Aorta (tissue), 5 donors: ENCODE measurements around the gene TMEM220. TPM values are rescaled to one million over a fixed set of nuclear protein-coding genes. Genes with fewer than 3 reads are reported as not detected.
A peak's percentile ranks its signal among the peaks of the same experiment; 100 is the strongest.
"Not testable (repeated sequence)": the region's sequence is repeated elsewhere in the genome, so short reads cannot be mapped to it uniquely, and the experiment has no call there.

Experiments used
- ATAC-seq: fragments of 200-7000 bp; cut with Tn5 transposase; one replicate; pipeline ENCODE4 v1.9.1; 2022; ENCODE audit warnings: moderate library complexity; ENCODE audit not compliant: low FRiP score
- DNase-seq, 2 donors: peaks; one replicate each; pipeline ENCODE4 v3.0.0-alpha.2; 2020
- H3K27ac ChIP-seq, 2 donors: one replicate each; pipeline ENCODE4 v1.5.1; 2013; ENCODE audit warnings: low read length in 2 of 2, mild to moderate bottlenecking in 2 of 2, moderate library complexity in 2 of 2, control low read depth in 1 of 2, inconsistent platforms in 1 of 2, low read depth in 1 of 2
- H3K27me3 ChIP-seq, 2 donors: one replicate each; pipeline ENCODE4 v1.6.1; 2013; ENCODE audit warnings: control low read depth in 1 of 2, low read length in 1 of 2, mild to moderate bottlenecking in 1 of 2, moderate library complexity in 1 of 2; ENCODE audit not compliant: insufficient read depth in 2 of 2, control insufficient read depth in 1 of 2
- H3K36me3 ChIP-seq, 2 donors: one replicate each; pipeline ENCODE4 v1.6.1; 2013; ENCODE audit warnings: control low read depth in 1 of 2, low read length in 1 of 2, mild to moderate bottlenecking in 1 of 2; ENCODE audit not compliant: insufficient read depth in 2 of 2, control insufficient read depth in 1 of 2
- H3K4me1 ChIP-seq, 2 donors: one replicate each; pipeline ENCODE4 v1.6.1; 2013; ENCODE audit warnings: low read length in 2 of 2, control low read depth in 1 of 2, mild to moderate bottlenecking in 1 of 2, moderate library complexity in 1 of 2; ENCODE audit not compliant: insufficient read depth in 2 of 2, control insufficient read depth in 1 of 2
- H3K4me3 ChIP-seq, 2 donors: one replicate each; pipeline ENCODE4 v1.5.1; 2013; ENCODE audit warnings: low read length in 2 of 2, control low read depth in 1 of 2, mild to moderate bottlenecking in 1 of 2
- H3K9me3 ChIP-seq: one replicate; pipeline ENCODE4 v1.6.1; 2013; ENCODE audit warnings: mild to moderate bottlenecking, low read length; ENCODE audit not compliant: control insufficient read depth
- WGBS, 2 donors: extraction: QIAGEN DNeasy Blood & Tissue Kit; methylation state at CpG; one replicate each; pipeline ENCODE4 v1.1.7; 2013; 5-methylcytosine and 5-hydroxymethylcytosine counted together
- intact Hi-C, 2 donors: fragments of 100-400 bp; cut with DNase I; formaldehyde crosslinking; loops; one replicate each; pipeline versions ENCODE4 v1.14.2 to v1.15.0; 2022
- polyA plus RNA-seq, 2 donors: library from polyadenylated mRNA; stranded (reverse); fragments of 200-250 nt; gene quantifications; one replicate each; pipeline ENCODE4 v1.2.3, GENCODE V29; 2013
- total RNA-seq, 2 donors: library from RNA; stranded (reverse); fragmentation: NEBNext Ultra II Directional; extraction: Animal tissue kit (Norgen Biotek cat#: 25700); gene quantifications; one replicate each; pipeline ENCODE4 v1.2.1, GENCODE V29; 2021
- donor health status: healthy with polysubstance abuse.
- donor health status: Bipolar disorder and iron deficiency.
- donor health status: DM: no; HTN: no; CAD: no.
- donor health status: DM: no; HTN: no; CAD: no.
- donor health status: DM: yes; HTN: yes; CAD: no.

TMEM220 gene
- total and polyA plus RNA-seq, 4 donors = 8.1 to 17.4 (median 13.0) TPM

- Histone ChIP-seq H3K4me3 (no peak overlapping the region), H3K4me1 (peaks cover 0 to 4% of the 10 kb centered on the region in 2 donors), H3K27me3 (no peaks in the 10 kb centered on the region), H3K9me3 (no peaks in the 10 kb centered on the region), H3K27ac (no peak overlapping the region), H3K36me3 (no peaks in the 10 kb centered on the region)
- WGBS, 2 donors = 90 to 93% methylated on average over 1 of the region's 1 CpG
- DNase-seq = no peak
- ATAC-seq = no peak
- intact Hi-C loops = loop anchor here in 1 of 2 donors (5.0 kb wide), 1 partner anchor 53 kb away; no protein-coding TSS in a partner anchor
Observed at GRCh38 chr17:10699856-10700255, 30.0 kb downstream of the TMEM220 start.

DNA sequence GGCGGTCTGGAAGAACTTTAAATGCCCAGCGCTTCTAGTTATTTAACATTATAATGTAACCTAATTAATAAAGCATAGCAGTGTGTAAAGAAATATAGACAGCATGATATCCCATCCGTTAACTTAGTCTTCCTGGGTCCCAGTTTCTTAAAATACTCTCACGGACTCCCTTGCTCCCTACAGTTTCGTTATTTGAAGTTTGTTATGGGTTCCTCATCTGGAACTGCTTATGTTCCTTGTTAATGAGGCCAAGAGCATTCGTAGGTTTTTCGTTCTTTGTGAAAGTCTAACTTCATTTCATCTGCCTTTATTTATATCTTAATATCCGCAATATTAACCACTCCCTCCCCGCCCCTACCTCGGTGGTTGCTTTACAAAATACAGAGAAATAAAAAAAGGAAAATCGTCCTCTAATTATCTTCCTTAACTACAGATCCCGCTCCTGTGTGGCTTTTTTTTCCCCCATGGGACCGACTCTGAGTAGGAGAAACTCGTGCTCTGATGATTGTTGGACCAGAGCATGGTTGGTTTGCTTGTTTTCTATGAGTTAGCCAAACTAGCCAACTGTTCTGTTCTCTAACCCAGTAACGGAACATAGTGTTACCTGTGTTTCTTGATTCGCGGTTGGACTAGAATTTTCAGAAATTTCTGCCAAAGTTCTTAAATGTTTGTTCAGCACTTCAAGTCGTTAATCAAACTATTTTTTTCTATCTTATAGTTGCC is 31.6 kb downstream of the TMEM220 start:
- Histone ChIP-seq H3K27ac (peak overlapping the region in 1 of 2 donors; percentile 30), H3K4me1 (peaks cover 0 to 4% of the 10 kb centered on the region in 2 donors), H3K36me3 (no peaks in the 10 kb centered on the region), H3K4me3 (peak overlapping the region; percentile 65 to 76), H3K9me3 (no peaks in the 10 kb centered on the region), H3K27me3 (no peaks in the 10 kb centered on the region)
- ATAC-seq (no peak), DNase-seq (no peak)
- intact Hi-C loops = loop anchor here in 1 of 2 donors (5.0 kb wide), 1 partner anchor 51 kb away; no protein-coding TSS in a partner anchor
- 4 to 6% methylated on average over 18 of the region's 18 CpGs for WGBS, 2 donors

GRCh38 chr17:10697092-10698081 is 32.4 kb downstream of the TMEM220 start, which contains the start of the genes ADPRM and SCO1:
ADPRM (plus strand) TSS chr17:10697594; CDS start chr17:10704927, 7,333 bp downstream.
SCO1 (minus strand) TSS chr17:10697533; CDS start chr17:10697507, 26 bp downstream.
- Histone ChIP-seq H3K9me3 (no peaks in the 10 kb centered on the region), H3K27ac (peak within 1 kb of the TSS; percentile 30 to 78), H3K27me3 (no peaks in the 10 kb centered on the region), H3K4me3 (peak within 1 kb of the TSS; percentile 65 to 88), H3K36me3 (no peaks in the 10 kb centered on the region), H3K4me1 (peaks cover 0 to 4% of the 10 kb centered on the region in 2 donors)
- DNase-seq = peak; percentile 97
- peak; percentile 98 for ATAC-seq
- WGBS, 2 donors = 0% methylated on average over 79 to 84 of the region's 84 CpGs
- intact Hi-C loops = loop anchor here in 1 of 2 donors (5.0 kb wide), 1 partner anchor 50 kb away; no protein-coding TSS in a partner anchor

DNA sequence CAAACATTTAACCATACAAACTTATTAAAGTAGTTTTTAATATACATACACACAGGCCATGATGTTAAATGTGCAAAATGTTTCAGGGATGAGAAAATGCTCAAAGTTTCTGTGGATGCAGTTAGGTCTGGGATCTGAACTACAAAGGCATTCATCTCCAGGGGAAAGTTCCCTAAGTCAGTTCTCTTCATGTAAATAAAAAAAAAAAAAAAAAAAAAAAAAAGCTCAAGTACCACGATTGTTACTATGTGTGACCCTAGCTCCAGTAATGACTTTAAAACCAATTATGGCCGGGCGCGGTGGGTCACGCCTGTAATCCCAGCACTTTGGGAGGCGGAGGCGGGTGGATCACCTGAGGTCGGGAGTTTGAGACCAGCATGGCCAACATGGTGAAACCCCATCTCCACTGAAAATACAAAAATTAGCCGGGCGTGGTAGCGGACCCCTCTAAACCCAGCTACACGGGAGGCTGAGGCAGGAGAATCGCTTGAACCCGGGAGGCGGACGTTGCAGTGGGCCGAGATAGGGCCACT is 33.9 kb downstream of the TMEM220 start:
- H3K4me3 ChIP-seq, H3K9me3 ChIP-seq, H3K27me3 ChIP-seq, H3K27ac ChIP-seq, ATAC-seq, DNase-seq, H3K4me1 ChIP-seq, H3K36me3 ChIP-seq: not testable (repeated sequence)
- 90 to 91% methylated on average over 17 of the region's 17 CpGs for WGBS, 2 donors
- intact Hi-C loops = loop anchor here in 1 of 2 donors (5.0 kb wide), 1 partner anchor 49 kb away; no protein-coding TSS in a partner anchor

- intact Hi-C loops = loop anchor here in 1 of 2 donors (10.0 kb wide), 1 partner anchor 47 kb away; the partner anchor contains the start of gene TMEM220
Observed at GRCh38 chr17:10687499-10687898, 42.3 kb downstream of the TMEM220 start.

DNA sequence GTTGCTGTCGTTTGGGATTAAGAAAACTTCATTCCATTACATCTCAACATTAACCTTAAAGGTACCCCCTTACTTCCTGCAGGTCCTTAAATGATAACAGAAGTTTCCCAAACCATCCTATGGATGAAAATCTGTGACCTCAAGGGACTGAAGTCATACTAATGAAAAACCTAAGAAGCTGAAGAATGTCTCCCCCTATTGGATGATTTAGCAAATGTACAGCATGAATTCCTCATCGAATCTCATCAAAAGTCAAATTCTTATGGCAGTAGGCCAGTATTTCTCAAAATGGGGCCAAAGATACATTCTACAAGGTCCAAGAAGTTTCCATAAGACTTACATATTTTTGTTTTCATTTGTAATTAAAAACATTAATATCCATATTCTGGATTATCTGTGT is 46.0 kb downstream of the TMEM220 start:
- ATAC-seq (no peak), DNase-seq (no peak)
- 20 to 22% methylated on average over 2 of the region's 2 CpGs for WGBS, 2 donors
- no peaks in the 10 kb centered on the region for H3K9me3 ChIP-seq
- H3K4me1 ChIP-seq = peaks cover 0 to 1% of the 10 kb centered on the region in 2 donors
- H3K4me3 ChIP-seq = no peak overlapping the region
- peak overlapping the region; percentile 43 to 90 for H3K27ac ChIP-seq
- H3K36me3 ChIP-seq = peaks cover 3% of the 10 kb centered on the region in 2 donors
- intact Hi-C loops = loop anchor here (5.0 to 10.0 kb wide), 2 partner anchors 37 to 51 kb away; partner anchors contain the start of gene TMEM220 (in 1 of the 2)
- no peaks in the 10 kb centered on the region for H3K27me3 ChIP-seq

More at GRCh38 chr17:10687499-10687898, 42.3 kb downstream of the TMEM220 start:
- 85 to 90% methylated on average over 2 of the region's 2 CpGs for WGBS, 2 donors
- peaks cover 2 to 3% of the 10 kb centered on the region in 2 donors for H3K36me3 ChIP-seq
- DNase-seq (no peak), ATAC-seq (no peak)
- no peak overlapping the region for H3K4me3 ChIP-seq
- no peaks in the 10 kb centered on the region for H3K27me3 ChIP-seq
- H3K9me3 ChIP-seq = no peaks in the 10 kb centered on the region
- no peaks in the 10 kb centered on the region for H3K4me1 ChIP-seq
- H3K27ac ChIP-seq = no peak overlapping the region

DNA sequence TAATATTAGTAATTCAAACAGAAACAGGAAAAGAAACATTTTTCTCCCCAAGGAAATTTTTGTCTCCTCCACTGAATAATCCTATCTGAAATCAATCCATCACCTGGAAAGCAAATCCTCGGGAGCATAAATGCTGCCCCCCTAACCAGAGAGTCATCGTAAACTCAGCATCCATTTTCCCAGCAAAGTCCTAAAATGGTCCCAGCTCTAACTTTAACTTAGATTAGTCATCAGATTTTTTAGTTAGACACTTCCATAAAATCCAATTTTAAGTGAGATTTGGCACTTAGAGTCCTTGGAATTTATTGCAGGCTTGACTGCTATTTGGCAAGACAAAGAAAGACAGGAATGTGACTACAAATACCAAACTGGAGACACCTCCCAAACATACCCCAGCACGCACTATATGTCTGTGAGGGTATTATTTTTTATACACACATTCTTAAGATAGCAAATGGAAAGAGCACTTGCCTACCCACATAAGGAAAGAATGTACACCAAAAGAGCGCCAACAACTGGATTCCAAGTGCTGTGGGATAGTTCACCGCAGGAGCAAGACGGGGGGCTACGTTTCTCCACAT is 47.9 kb downstream of the TMEM220 start:
- Histone ChIP-seq H3K9me3 (no peaks in the 10 kb centered on the region), H3K4me1 (peaks cover 0 to 1% of the 10 kb centered on the region in 2 donors), H3K27ac (peak overlapping the region; percentile 79 to 90), H3K36me3 (peaks cover 3% of the 10 kb centered on the region in 2 donors), H3K27me3 (no peaks in the 10 kb centered on the region), H3K4me3 (no peak overlapping the region)
- DNase-seq = no peak
- 7 to 8% methylated on average over 7 of the region's 7 CpGs for WGBS, 2 donors
- intact Hi-C loops = loop anchor here (5.0 to 10.0 kb wide), 2 partner anchors 35 to 53 kb away; partner anchors contain the start of gene TMEM220 (in 1 of the 2)
- no peak for ATAC-seq
